ENCODE results near the gene CTSZ. TPM values are rescaled to one million over a fixed set of nuclear protein-coding genes. Genes with fewer than 3 reads are reported as not detected.

CTSZ gene
- total RNA-seq, 1 donor from 2014 or later: 34.2 TPM

GRCh38 chr20:58982406-58983114 lies 24.5 kb downstream of the CTSZ start:
- H3K27ac Mint-ChIP-seq: no peak overlapping the region

DNA sequence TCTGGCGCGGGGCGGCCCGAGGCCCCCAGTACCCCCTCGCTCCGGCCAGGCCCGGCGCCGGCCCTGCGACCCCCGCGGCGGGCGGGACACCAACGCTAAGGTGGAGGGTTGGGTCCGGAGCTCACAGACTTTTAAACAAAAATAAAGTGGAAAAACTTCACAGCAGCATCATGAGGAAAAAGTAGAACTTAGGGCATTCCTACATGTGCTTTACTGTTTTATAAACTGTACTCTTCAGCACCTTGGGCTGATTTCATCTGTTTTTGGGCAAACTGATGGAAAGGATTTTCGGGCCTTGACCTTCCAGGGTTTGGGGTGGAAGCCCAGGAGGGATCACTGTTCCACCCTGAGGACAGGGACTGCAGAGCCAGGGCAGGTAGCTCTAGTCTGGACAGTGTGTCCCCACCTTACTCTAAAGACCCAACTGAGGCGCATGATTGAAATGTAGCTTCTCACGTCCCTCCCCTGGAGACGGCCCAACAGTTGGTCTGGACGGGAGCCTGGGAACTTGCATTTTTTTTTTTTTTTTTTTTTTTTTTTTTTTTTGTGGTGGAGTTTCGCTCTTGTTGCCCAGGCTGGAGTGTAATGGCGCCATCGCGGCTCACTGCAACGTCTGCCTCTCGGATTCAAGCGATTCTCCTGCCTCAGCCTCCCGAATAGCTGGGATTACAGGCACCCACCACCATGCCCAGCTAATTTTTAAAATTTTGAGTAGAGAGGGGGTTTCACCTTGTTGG lies 25.3 kb downstream of the CTSZ start:
- Mint-ChIP-seq H3K27ac (peak overlapping the region; percentile 73), H3K4me3 (peak overlapping the region; percentile 95), H3K9me3 (peaks cover 4% of the 10 kb centered on the region), H3K4me1 (peaks cover 22% of the 10 kb centered on the region), H3K36me3 (peaks cover 3% of the 10 kb centered on the region), H3K27me3 (ENCODE audit: insufficient read depth, low read depth) (peaks cover 7% of the 10 kb centered on the region)
- Histone ChIP-seq H3K27ac (no peak overlapping the region), H3K36me3 (no peaks in the 10 kb centered on the region), H3F3A (ENCODE audit: low read depth) (peaks cover 23% of the 10 kb centered on the region), H3K4me3 (peak overlapping the region; percentile 69), H4K20me1 (ENCODE audit: low read depth) (peaks cover 23% of the 10 kb centered on the region), H3K27me3 (peaks cover 16% of the 10 kb centered on the region), H3K4me2 (peak overlapping the region; percentile 81), H3K79me2 (ENCODE audit: low read depth) (peaks cover 44% of the 10 kb centered on the region), H3K4me1 (no peaks in the 10 kb centered on the region), H3K9me3 (ENCODE audit: low read depth) (no peaks in the 10 kb centered on the region), H2AFZ (replicated peaks) (peak overlapping the region; percentile 19), H3K9ac (peak overlapping the region; percentile 5)
- DNase-seq (ENCODE audit: low spot score): no peak
- TF ChIP-seq EZH2phosphoT487 (IDR thresholded peaks at IDR 0.05) (no peak), EZH2 (IDR thresholded peaks at IDR 0.05) (no peak)
- TF ChIP-seq, protein P1, sequence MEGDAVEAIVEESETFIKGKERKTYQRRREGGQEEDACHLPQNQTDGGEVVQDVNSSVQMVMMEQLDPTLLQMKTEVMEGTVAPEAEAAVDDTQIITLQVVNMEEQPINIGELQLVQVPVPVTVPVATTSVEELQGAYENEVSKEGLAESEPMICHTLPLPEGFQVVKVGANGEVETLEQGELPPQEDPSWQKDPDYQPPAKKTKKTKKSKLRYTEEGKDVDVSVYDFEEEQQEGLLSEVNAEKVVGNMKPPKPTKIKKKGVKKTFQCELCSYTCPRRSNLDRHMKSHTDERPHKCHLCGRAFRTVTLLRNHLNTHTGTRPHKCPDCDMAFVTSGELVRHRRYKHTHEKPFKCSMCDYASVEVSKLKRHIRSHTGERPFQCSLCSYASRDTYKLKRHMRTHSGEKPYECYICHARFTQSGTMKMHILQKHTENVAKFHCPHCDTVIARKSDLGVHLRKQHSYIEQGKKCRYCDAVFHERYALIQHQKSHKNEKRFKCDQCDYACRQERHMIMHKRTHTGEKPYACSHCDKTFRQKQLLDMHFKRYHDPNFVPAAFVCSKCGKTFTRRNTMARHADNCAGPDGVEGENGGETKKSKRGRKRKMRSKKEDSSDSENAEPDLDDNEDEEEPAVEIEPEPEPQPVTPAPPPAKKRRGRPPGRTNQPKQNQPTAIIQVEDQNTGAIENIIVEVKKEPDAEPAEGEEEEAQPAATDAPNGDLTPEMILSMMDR (IDR thresholded peaks at IDR 0.05): no peak

More at GRCh38 chr20:58982406-58983114, 24.5 kb downstream of the CTSZ start:
- H3K27me3 Mint-ChIP-seq (ENCODE audit: insufficient read depth, low read depth): peaks cover 7% of the 10 kb centered on the region
- H3K4me1 ChIP-seq: no peaks in the 10 kb centered on the region
- H3F3A ChIP-seq (ENCODE audit: low read depth): peaks cover 23% of the 10 kb centered on the region
- peaks cover 44% of the 10 kb centered on the region for H3K79me2 ChIP-seq (ENCODE audit: low read depth)
- H2AFZ ChIP-seq (replicated peaks): no peak overlapping the region
- no peaks in the 10 kb centered on the region for H3K9me3 ChIP-seq (ENCODE audit: low read depth)
- H3K4me3 ChIP-seq: peak overlapping the region; percentile 69
- no peaks in the 10 kb centered on the region for H3K36me3 ChIP-seq
- peaks cover 23% of the 10 kb centered on the region for H4K20me1 ChIP-seq (ENCODE audit: low read depth)
- H3K9ac ChIP-seq: no peak overlapping the region
- no peak for DNase-seq (ENCODE audit: low spot score)
- peak overlapping the region; percentile 95 for H3K4me3 Mint-ChIP-seq
- TF ChIP-seq EZH2phosphoT487 (IDR thresholded peaks at IDR 0.05) (no peak), EZH2 (IDR thresholded peaks at IDR 0.05) (no peak)
- TF ChIP-seq, protein P1 (IDR thresholded peaks at IDR 0.05): no peak
- H3K4me1 Mint-ChIP-seq: peaks cover 22% of the 10 kb centered on the region
- no peak overlapping the region for H3K27ac ChIP-seq
- peak overlapping the region; percentile 81 for H3K4me2 ChIP-seq
- H3K36me3 Mint-ChIP-seq: peaks cover 10% of the 10 kb centered on the region
- H3K9me3 Mint-ChIP-seq: peaks cover 3% of the 10 kb centered on the region
- peaks cover 16% of the 10 kb centered on the region for H3K27me3 ChIP-seq

- Mint-ChIP-seq H3K36me3 (peaks cover 2% of the 10 kb centered on the region), H3K27ac (peak within 1 kb of the TSS; percentile 73)
Measured at GRCh38 chr20:58980711-58981627, 26.1 kb downstream of the CTSZ start, which contains the start of gene NELFCD. Gene NELFCD (plus strand): TSS chr20:58981256. CDS start chr20:58981310, 54 bp downstream.

More at GRCh38 chr20:58980711-58981627, 26.1 kb downstream of the CTSZ start, which contains the start of gene NELFCD:
- H3K9me3 Mint-ChIP-seq: peaks cover 6% of the 10 kb centered on the region
- H3K4me1 ChIP-seq: no peaks in the 10 kb centered on the region
- H3K27me3 ChIP-seq: peaks cover 22% of the 10 kb centered on the region
- H3K36me3 ChIP-seq: no peaks in the 10 kb centered on the region
- peaks cover 19% of the 10 kb centered on the region for H4K20me1 ChIP-seq (ENCODE audit: low read depth)
- peak within 1 kb of the TSS; percentile 95 for H3K4me3 Mint-ChIP-seq
- TF ChIP-seq EZH2phosphoT487 (IDR thresholded peaks at IDR 0.05) (no peak), EZH2 (IDR thresholded peaks at IDR 0.05) (no peak)
- TF ChIP-seq, protein P1 (IDR thresholded peaks at IDR 0.05): no peak
- peak within 1 kb of the TSS; percentile 19 for H2AFZ ChIP-seq (replicated peaks)
- H3K27ac ChIP-seq: no peak within 1 kb of the TSS
- H3K4me3 ChIP-seq: peak within 1 kb of the TSS; percentile 69
- H3K4me2 ChIP-seq: peak within 1 kb of the TSS; percentile 81
- peak within 1 kb of the TSS; percentile 5 for H3K9ac ChIP-seq
- peaks cover 7% of the 10 kb centered on the region for H3K27me3 Mint-ChIP-seq (ENCODE audit: insufficient read depth, low read depth)
- peak; percentile 95 for DNase-seq (ENCODE audit: low spot score)
- H3K9me3 ChIP-seq (ENCODE audit: low read depth): no peaks in the 10 kb centered on the region
- H3K79me2 ChIP-seq (ENCODE audit: low read depth): peaks cover 44% of the 10 kb centered on the region
- H3K4me1 Mint-ChIP-seq: peaks cover 22% of the 10 kb centered on the region
- peaks cover 23% of the 10 kb centered on the region for H3F3A ChIP-seq (ENCODE audit: low read depth)
